Measurements from ENCODE around the gene KCNA2. TPM values are rescaled to one million over a fixed set of nuclear protein-coding genes. Genes with fewer than 3 reads are reported as not detected.

The KCNA2 gene
- polyA plus RNA-seq, 1 donor (not counting 4 experiments of a cell fraction or from before 2014, with no cell fraction given): 0.03 TPM

- Histone ChIP-seq H4K20me1 (ENCODE audit: control insufficient read depth, extremely low read depth, insufficient read depth, low read length) (no peaks in the 10 kb centered on the region), H3K27ac (ENCODE audit: control insufficient read depth, insufficient read depth, low read length) (no peak overlapping the region), H3K9me1 (ENCODE audit: control insufficient read depth, extremely low read depth, insufficient read depth, low read length) (no peaks in the 10 kb centered on the region), H3K9ac (ENCODE audit: control insufficient read depth, extremely low read depth, insufficient read depth, low read length) (no peak overlapping the region), H3K4me3 (ENCODE audit: control insufficient read depth in 2 of 3, extremely low read depth in 1 of 3, insufficient read depth in 2 of 3, low read depth in 1 of 3, low read length in 3 of 3) (no peak overlapping the region), H3K36me3 (ENCODE audit: control insufficient read depth in 2 of 2, extremely low read depth in 1 of 2, insufficient read depth in 2 of 2, low read length in 2 of 2) (no peaks in the 10 kb centered on the region), H3K4me1 (ENCODE audit: control insufficient read depth, extremely low read depth, insufficient read depth, low read length) (no peaks in the 10 kb centered on the region), H3K79me2 (ENCODE audit: control insufficient read depth, insufficient read depth, low read length) (no peaks in the 10 kb centered on the region), H3K4me2 (ENCODE audit: control insufficient read depth, extremely low read depth, insufficient read depth, low read depth, low read length) (no peak overlapping the region), H2AFZ (ENCODE audit: control insufficient read depth, low read length) (no peak overlapping the region), H3K27me3 (ENCODE audit: control insufficient read depth, extremely low read depth, insufficient read depth, low read length) (peaks cover 6% of the 10 kb centered on the region), H3K9me3 (ENCODE audit: control insufficient read depth, low read depth, low read length) (no peaks in the 10 kb centered on the region)
- dilution Hi-C loops (cut with MboI; ENCODE audit: extremely low pct_ligation_motif_present, low sequenced_read_pairs): no loop called here
- no peak for DNase-seq (ENCODE audit: low read depth, low spot score)
- FAIRE-seq: no peak
- no peak for TF ChIP-seq EZH2 (IDR thresholded peaks at IDR 0.05; ENCODE audit: low read length)
- no peak for TF ChIP-seq CTCF (optimal IDR thresholded peaks at IDR 0.05 in 1 of 3, IDR thresholded peaks at IDR 0.05 in 1 of 3, conservative IDR thresholded peaks at IDR 0.05 in 1 of 3; ENCODE audit: extremely low read depth in 1 of 3, insufficient read depth in 2 of 3, low read length in 3 of 3)
Measured at GRCh38 chr1:110566836-110567235, 39.3 kb downstream of the KCNA2 start.

GRCh38 chr1:110565565-110565964, 40.6 kb downstream of the KCNA2 start:
- Histone ChIP-seq H3K9me3 (ENCODE audit: control insufficient read depth, low read depth, low read length) (no peaks in the 10 kb centered on the region), H4K20me1 (ENCODE audit: control insufficient read depth, extremely low read depth, insufficient read depth, low read length) (no peaks in the 10 kb centered on the region), H3K4me3 (ENCODE audit: control insufficient read depth in 2 of 3, extremely low read depth in 1 of 3, insufficient read depth in 2 of 3, low read depth in 1 of 3, low read length in 3 of 3) (no peak overlapping the region), H3K4me2 (ENCODE audit: control insufficient read depth, extremely low read depth, insufficient read depth, low read depth, low read length) (no peak overlapping the region), H3K9ac (ENCODE audit: control insufficient read depth, extremely low read depth, insufficient read depth, low read length) (no peak overlapping the region), H3K27ac (ENCODE audit: control insufficient read depth, insufficient read depth, low read length) (no peak overlapping the region), H2AFZ (ENCODE audit: control insufficient read depth, low read length) (no peak overlapping the region), H3K36me3 (ENCODE audit: control insufficient read depth in 2 of 2, extremely low read depth in 1 of 2, insufficient read depth in 2 of 2, low read length in 2 of 2) (no peaks in the 10 kb centered on the region), H3K27me3 (ENCODE audit: control insufficient read depth, extremely low read depth, insufficient read depth, low read length) (peaks cover 10% of the 10 kb centered on the region), H3K79me2 (ENCODE audit: control insufficient read depth, insufficient read depth, low read length) (no peaks in the 10 kb centered on the region), H3K4me1 (ENCODE audit: control insufficient read depth, extremely low read depth, insufficient read depth, low read length) (no peaks in the 10 kb centered on the region), H3K9me1 (ENCODE audit: control insufficient read depth, extremely low read depth, insufficient read depth, low read length) (no peaks in the 10 kb centered on the region)
- no peak for DNase-seq (ENCODE audit: low read depth, low spot score)
- TF ChIP-seq EZH2 (IDR thresholded peaks at IDR 0.05; ENCODE audit: low read length) (no peak), CTCF (optimal IDR thresholded peaks at IDR 0.05 in 1 of 3, IDR thresholded peaks at IDR 0.05 in 1 of 3, conservative IDR thresholded peaks at IDR 0.05 in 1 of 3; ENCODE audit: extremely low read depth in 1 of 3, insufficient read depth in 2 of 3, low read length in 3 of 3) (no peak)
- no peak for FAIRE-seq
- dilution Hi-C loops (cut with MboI; ENCODE audit: extremely low pct_ligation_motif_present, low sequenced_read_pairs): no loop called here

Data from keratinocyte (primary cell).